ENCODE results near the gene VASP. TPM values are rescaled to one million over a fixed set of nuclear protein-coding genes. Genes with fewer than 3 reads are reported as not detected.

Gene VASP
- total and polyA plus RNA-seq, 2 of the 4 experiments (the other 2 are of a cell fraction), result 61.1 to 88.8 TPM

- H4K5ac ChIP-seq (ENCODE audit: low read depth, low read length), result no peak overlapping the region
- H2BK15ac ChIP-seq (ENCODE audit: low read depth, low read length), result no peak overlapping the region
- no peak overlapping the region for H4K8ac ChIP-seq (ENCODE audit: low read depth in 2 of 2, low read length in 2 of 2)
- H3K56ac ChIP-seq (ENCODE audit: extremely low read depth, insufficient read depth, low read length), result no peak overlapping the region
- H3K4me3 ChIP-seq (ENCODE audit: insufficient read depth, low read depth, low read length), result no peak overlapping the region
- no TSS peak for BruUV-seq (replicated peaks)
- no peak overlapping the region for H2AK9ac ChIP-seq (replicated peaks; ENCODE audit: low read depth, low read length, poor library complexity)
- no peak overlapping the region for H3K27ac ChIP-seq (ENCODE audit: insufficient read depth, low read length)
- CTCF ChIA-PET, result interaction anchor here (0.6 kb wide), 1 partner anchor 406 kb away, joined by 4 read pairs; no protein-coding TSS in a partner anchor
- in situ Hi-C loops (cut with MboI; ENCODE audit: low sequenced_read_pairs) (no loop called here), dilution Hi-C loops (cut with HindIII; ENCODE audit: low sequenced_read_pairs, unreplicated experiment) (no loop called here), intact Hi-C loops (cut with micrococcal nuclease) (no loop called here)
- peaks cover 5 to 74% of the 10 kb centered on the region in 2 experiments; a peak in 3 of 4 replicates for H3K79me1 ChIP-seq (ENCODE audit: low read depth in 1 of 2, low read length in 2 of 2)
- no peak overlapping the region for H2BK120ac ChIP-seq (ENCODE audit: low read depth, low read length)
- H3K4ac ChIP-seq (ENCODE audit: low read depth, low read length), result no peak overlapping the region
- no peak for TF ChIP-seq BHLHE40 (IDR thresholded peaks at IDR 0.05; ENCODE audit: low read depth, low read length)
- no peak for TF ChIP-seq MAZ (IDR thresholded peaks at IDR 0.05; ENCODE audit: borderline replicate concordance, low read depth, low read length)
- no peak overlapping the region for H4K91ac ChIP-seq (ENCODE audit: insufficient read depth, low read depth, low read length)
- peaks cover 24% of the 10 kb centered on the region for H3K36me3 ChIP-seq (ENCODE audit: control insufficient read depth, insufficient read depth, low read length)
- H2BK20ac ChIP-seq (ENCODE audit: low read depth, low read length), result no peak overlapping the region
- no peaks in the 10 kb centered on the region for H3K9me3 ChIP-seq (ENCODE audit: control insufficient read depth, insufficient read depth, low read length)
- ATAC-seq (ENCODE audit: low read depth), result no peak
- no peak for DNase-seq
- H2AFZ ChIP-seq (replicated peaks; ENCODE audit: low read length, poor library complexity), result no peak overlapping the region
- POLR2A ChIA-PET (ENCODE audit: unreplicated experiment), result no interaction called here
- H2AK5ac ChIP-seq (ENCODE audit: low read depth, low read length), result no peak overlapping the region; the same call in 1 of the 2 replicates
- no peak overlapping the region for H3K18ac ChIP-seq (ENCODE audit: low read depth, low read length)
- H3K14ac ChIP-seq (replicated peaks; ENCODE audit: low read depth, low read length), result no peak overlapping the region
- no CpG with 5 or more reads among the region's 6 CpGs for WGBS, 2 experiments (ENCODE audit: extremely low coverage in 2 of 2, insufficient read length in 1 of 2)
- peaks cover 6% of the 10 kb centered on the region; the same call in 1 of the 2 replicates for H3K9me1 ChIP-seq (ENCODE audit: insufficient read depth, low read length)
- no peak overlapping the region for H2BK5ac ChIP-seq (ENCODE audit: low read depth, low read length, poor library complexity, severe bottlenecking)
- H3K23ac ChIP-seq (ENCODE audit: low read depth, low read length), result no peak overlapping the region
- peaks cover 89% of the 10 kb centered on the region for H4K20me1 ChIP-seq (ENCODE audit: insufficient read depth, low read length)
- H3K4me2 ChIP-seq (ENCODE audit: low read depth, low read length), result no peak overlapping the region
- peaks cover 9% of the 10 kb centered on the region for H3K4me1 ChIP-seq (ENCODE audit: control insufficient read depth, insufficient read depth, low read length)
- no peaks in the 10 kb centered on the region for H3K27me3 ChIP-seq (ENCODE audit: control insufficient read depth, insufficient read depth, low read length)
- no peak overlapping the region for H3K9ac ChIP-seq (ENCODE audit: low read depth, low read length)
Measured at GRCh38 chr19:45512881-45513483, 5.7 kb downstream of the VASP start.

Measured in IMR-90 (cell line).